ENCODE measurements around the gene ESYT1. TPM values are rescaled to one million over a fixed set of nuclear protein-coding genes. Genes with fewer than 3 reads are reported as not detected.

Gene ESYT1
- total and polyA plus RNA-seq, 9 donors: 62.3 to 139 (median 97.3) TPM

GRCh38 chr12:56128670-56129205, 671 bp downstream of the ESYT1 start:
- peak in 3 of 5 donors; percentile 51 to 67 (median 57) for DNase-seq
- 0 to 1% (median 0%) methylated on average over 20 of the region's 20 CpGs for WGBS, 3 donors
- intact Hi-C loops (cut with DNase I): loop anchor here in 3 of 4 donors (2.0 to 10.0 kb wide), 3 partner anchors 60 to 336 kb away; partner anchors contain the start of genes NABP2 (in 2 of the 3), RNF41 (in 2 of the 3), SPRYD4 (in 2 of the 3) and SMARCC2 (in 1 of the 3)

GRCh38 chr12:56129206-56129941, 1.3 kb downstream of the ESYT1 start:
- Histone ChIP-seq H3K27me3 (no peaks in the 10 kb centered on the region), H3K27ac (peak overlapping the region; percentile 78 to 90), H3K9me3 (no peaks in the 10 kb centered on the region), H3K4me1 (ENCODE audit: insufficient read depth) (peaks cover 9% of the 10 kb centered on the region), H3K36me3 (no peaks in the 10 kb centered on the region), H3K4me3 (peak overlapping the region; percentile 63)
- TF ChIP-seq POLR2A (IDR thresholded peaks at IDR 0.05): peak; percentile 20
- TF ChIP-seq EP300 (IDR thresholded peaks at IDR 0.05): no peak
- TF ChIP-seq CTCF (IDR thresholded peaks at IDR 0.05): peak in 1 of 3 donors; percentile 10
- intact Hi-C loops (cut with DNase I): loop anchor here in 3 of 4 donors (2.0 to 10.0 kb wide), 3 partner anchors 59 to 335 kb away; partner anchors contain the start of genes NABP2 (in 2 of the 3), RNF41 (in 2 of the 3), SPRYD4 (in 2 of the 3) and SMARCC2 (in 1 of the 3)
- WGBS, 3 donors: 2% methylated on average over 29 of the region's 29 CpGs
- DNase-seq: peak; percentile 74 to 84 (median 74)

More at GRCh38 chr12:56128670-56129205, 671 bp downstream of the ESYT1 start:
- peak overlapping the region; percentile 63 for H3K4me3 ChIP-seq
- TF ChIP-seq POLR2A (IDR thresholded peaks at IDR 0.05): no peak
- no peak for TF ChIP-seq EP300 (IDR thresholded peaks at IDR 0.05)
- TF ChIP-seq CTCF (IDR thresholded peaks at IDR 0.05): no peak
- H3K27me3 ChIP-seq: no peaks in the 10 kb centered on the region
- no peaks in the 10 kb centered on the region for H3K36me3 ChIP-seq
- peaks cover 9% of the 10 kb centered on the region for H3K4me1 ChIP-seq (ENCODE audit: insufficient read depth)
- peak overlapping the region; percentile 78 to 90 for H3K27ac ChIP-seq
- H3K9me3 ChIP-seq: no peaks in the 10 kb centered on the region

GRCh38 chr12:56129942-56130495, 2.0 kb downstream of the ESYT1 start:
- Histone ChIP-seq H3K4me3 (no peak overlapping the region), H3K27ac (peak overlapping the region; percentile 44 to 78), H3K4me1 (ENCODE audit: insufficient read depth) (peaks cover 9% of the 10 kb centered on the region), H3K9me3 (no peaks in the 10 kb centered on the region), H3K36me3 (no peaks in the 10 kb centered on the region), H3K27me3 (no peaks in the 10 kb centered on the region)
- DNase-seq: no peak
- intact Hi-C loops (cut with DNase I): loop anchor here in 3 of 4 donors (2.0 to 10.0 kb wide), 3 partner anchors 59 to 335 kb away; partner anchors contain the start of genes NABP2 (in 2 of the 3), RNF41 (in 2 of the 3), SPRYD4 (in 2 of the 3) and SMARCC2 (in 1 of the 3)
- TF ChIP-seq POLR2A (IDR thresholded peaks at IDR 0.05): no peak
- no peak for TF ChIP-seq CTCF (IDR thresholded peaks at IDR 0.05)
- TF ChIP-seq EP300 (IDR thresholded peaks at IDR 0.05): no peak
- 53 to 60% (median 54%) methylated on average over 22 of the region's 22 CpGs for WGBS, 3 donors

- H3K4me1 ChIP-seq (ENCODE audit: insufficient read depth): peaks cover 9% of the 10 kb centered on the region
- no peaks in the 10 kb centered on the region for H3K36me3 ChIP-seq
- WGBS, 3 donors: 81 to 83% (median 82%) methylated on average over 4 of the region's 4 CpGs
- no peaks in the 10 kb centered on the region for H3K27me3 ChIP-seq
- no peaks in the 10 kb centered on the region for H3K9me3 ChIP-seq
- H3K27ac ChIP-seq: no peak overlapping the region
- DNase-seq: no peak
- H3K4me3 ChIP-seq: no peak overlapping the region
- TF ChIP-seq POLR2A (IDR thresholded peaks at IDR 0.05) (no peak), EP300 (IDR thresholded peaks at IDR 0.05) (no peak), CTCF (IDR thresholded peaks at IDR 0.05) (no peak)
- intact Hi-C loops (cut with DNase I): no loop called here
These were observed 2.8 kb downstream of the ESYT1 start for GRCh38 chr12:56130876-56131275.

Data from ovary (tissue), 9 donors.